HG03196 (cell line): Measurements from ENCODE around the gene BANF2.

ENCODE experiments used
- ATAC-seq: cut with Tn5 transposase; IDR thresholded peaks from one replicate; pipeline ENCODE4 v1.9.1; 2021; ENCODE audit not compliant: unreplicated experiment

BANF2 gene

DNA sequence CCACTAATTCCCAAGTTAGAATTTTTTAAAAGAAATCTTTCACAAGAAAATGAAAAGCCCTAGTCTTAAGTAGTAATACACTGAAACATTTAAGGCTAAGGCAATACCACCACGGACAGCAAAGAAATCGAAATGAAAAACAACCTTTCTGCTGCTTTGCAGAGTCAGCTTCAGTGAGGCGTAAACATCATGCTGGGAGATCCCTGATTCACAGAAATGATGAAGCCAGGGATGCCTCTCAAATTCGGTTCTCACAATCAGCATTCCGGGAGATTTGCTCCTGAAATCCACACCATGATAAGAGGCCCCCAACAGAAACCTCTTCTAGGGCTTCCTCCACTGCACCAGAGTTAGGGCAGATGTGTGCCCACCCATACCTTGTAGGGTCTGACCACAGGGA lies 36.3 kb upstream of the BANF2 start:
- no peak for ATAC-seq

DNA sequence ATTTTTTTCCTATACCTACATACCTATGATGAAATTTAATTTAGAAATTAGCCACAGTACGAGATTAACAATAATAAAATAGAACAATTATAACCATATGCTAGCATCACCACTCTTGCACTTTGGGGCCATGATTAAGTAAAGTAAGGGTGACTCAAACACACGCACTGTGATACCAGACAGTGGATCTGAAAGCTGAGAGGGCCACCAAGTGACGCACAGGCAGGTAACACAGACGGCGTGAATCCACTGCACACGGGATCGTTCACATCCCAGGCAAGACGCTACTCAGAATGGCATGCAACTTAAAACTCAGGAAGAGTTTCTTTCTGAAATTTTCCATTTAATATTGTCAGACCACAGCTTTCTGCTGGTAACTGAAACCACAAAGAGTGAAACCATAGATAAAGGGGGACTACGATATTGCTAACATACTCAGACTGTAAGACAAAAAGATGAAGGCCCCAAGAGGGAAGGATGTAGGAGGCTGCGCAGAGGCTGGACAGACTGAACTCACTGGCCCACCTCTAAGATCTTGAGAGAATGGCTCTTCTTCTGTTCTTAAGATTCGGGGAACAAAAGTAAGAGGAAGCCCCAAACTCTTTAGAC lies 35.6 kb upstream of the BANF2 start:
- no peak for ATAC-seq

DNA sequence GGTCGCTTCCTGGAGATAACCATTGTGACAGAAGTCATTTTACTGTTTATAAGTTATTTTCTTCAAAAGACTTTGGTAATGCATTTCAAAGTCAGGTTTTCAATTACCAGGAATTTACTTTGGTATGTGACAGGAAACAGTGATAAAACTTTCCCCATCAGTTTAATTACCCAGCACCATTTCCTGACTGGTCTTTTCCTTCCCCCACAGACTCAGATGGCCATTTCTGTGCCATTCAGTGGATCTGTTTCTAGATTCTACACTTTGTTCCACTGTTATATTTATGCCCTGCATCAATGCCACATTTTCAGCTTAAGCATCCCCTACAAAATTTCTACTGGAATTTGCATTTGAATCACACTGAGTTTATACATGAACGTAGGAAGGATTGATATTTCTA lies 34.0 kb upstream of the BANF2 start:
- no peak for ATAC-seq

DNA sequence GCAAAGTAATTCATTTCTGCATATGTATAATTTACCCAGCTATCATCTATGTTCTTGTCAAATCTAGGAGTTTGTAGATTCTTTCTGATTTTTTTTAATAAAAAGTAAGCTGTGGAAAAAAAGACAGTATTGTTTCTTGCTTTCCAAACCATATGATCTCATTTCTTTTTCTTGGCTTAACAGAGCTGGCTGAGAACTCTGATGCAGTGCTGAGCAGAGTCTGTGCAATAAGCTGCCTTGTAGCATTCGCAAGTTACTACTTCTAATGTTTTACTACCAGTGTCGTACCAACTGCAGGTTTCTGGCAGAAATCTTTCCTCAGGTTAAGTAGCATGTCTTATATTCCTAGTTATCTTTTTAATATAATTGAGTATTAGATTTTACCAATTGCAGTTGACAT lies 33.3 kb upstream of the BANF2 start:
- ATAC-seq, result no peak

DNA sequence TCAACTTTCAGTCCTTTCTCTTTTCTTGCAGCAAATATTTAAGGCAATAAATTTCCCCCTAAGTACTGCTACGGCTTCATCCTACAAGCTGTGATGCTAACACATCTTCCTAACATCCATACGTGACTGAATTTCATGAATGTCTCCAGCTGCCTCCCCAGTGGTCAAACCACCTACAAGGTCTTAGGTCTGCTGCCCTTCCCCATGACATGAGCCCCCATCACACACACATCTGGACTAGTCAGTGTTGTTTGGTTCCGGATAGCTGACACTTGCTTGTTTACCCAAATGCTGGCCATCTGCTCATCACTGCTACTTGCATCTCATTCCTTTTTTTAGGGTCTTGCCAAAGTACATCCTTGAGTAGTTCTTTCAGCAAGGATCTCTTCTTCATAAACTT lies 32.3 kb upstream of the BANF2 start:
- no peak for ATAC-seq

DNA sequence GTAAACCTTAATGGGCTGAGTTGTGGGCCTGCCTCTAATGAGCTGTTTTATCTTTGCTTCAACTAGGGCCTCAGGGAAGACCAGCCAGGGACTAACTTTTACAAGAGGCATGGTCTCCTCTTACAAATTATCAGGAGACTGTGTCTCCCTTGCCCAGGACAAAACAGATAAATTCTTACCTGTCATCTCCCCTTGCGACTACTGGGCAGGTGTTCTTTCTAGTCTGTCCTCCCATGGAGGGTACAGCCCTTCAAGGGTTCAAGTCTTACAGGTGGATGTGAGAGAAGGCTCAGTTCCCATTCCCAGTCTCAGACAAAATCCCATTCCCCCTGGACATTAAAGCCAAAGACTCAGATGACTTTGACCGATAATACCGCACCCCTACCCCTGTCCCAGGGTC lies 31.3 kb upstream of the BANF2 start:
- no peak for ATAC-seq

DNA sequence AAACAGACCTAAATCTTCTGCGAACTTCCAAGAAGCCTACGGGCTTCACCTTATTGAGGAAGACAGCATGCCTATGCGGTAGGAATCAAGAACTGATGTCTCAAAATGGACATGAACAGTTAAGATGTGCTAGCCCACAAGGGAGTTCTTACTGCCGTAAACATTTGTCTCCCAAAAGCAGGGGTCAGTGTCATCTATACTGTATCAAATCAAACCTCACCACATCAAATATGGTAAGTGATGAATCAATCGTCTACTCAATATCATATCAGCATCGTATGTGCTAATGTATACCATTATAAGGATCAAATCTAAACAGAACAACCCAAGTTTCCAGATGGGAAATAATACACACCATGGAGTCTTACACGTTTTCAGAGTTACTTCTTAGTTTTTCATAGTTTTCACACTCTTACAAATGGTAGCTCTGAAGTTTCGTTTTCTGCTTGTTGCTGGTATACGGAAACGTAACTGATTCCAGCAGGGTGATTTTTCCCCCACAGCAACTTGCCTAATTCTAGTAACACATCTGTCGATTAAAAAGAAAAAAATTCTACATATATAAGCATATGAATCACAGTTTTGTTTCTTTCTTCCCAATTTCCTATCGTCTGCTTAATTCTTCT lies 30.3 kb upstream of the BANF2 start:
- no peak for ATAC-seq

DNA sequence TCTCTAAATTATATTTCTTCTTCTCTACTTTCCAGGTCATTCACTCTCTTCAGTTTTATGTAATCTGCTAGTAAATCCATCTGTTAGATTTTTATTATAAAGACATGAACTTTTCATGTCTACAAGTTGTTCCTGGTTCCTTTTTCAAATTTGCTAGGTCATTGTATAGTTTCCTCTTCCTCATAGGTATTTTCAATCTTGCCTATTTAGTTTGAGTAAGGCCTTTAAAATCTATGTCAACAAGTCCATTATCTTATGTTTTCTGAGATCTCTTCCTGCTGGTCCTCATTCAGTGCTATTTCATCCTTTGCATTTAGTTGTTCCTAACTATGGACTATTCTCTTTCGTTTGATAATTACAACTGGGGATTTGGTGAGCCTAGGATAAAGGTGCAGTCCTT lies 28.8 kb upstream of the BANF2 start:
- ATAC-seq, result no peak

DNA sequence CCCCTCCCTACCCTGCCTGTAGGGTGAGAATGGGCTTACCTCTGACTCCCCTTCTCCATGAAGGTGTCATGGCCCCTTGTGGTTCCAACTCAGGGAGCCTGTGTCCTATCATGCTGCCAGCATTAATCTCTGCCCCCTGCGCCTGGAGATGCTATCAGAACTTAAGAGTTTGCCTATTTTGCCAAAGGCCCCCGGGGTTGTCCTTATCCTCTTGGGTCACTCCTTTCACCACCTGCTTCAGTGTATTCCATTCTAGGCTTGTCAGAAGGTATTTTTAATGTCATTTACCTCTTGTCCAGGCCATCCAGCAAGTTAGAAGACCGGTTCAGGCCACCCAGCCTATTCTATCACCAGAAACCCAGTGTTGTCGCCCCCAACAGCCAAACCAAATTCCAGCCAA lies 28.2 kb upstream of the BANF2 start:
- no peak for ATAC-seq

DNA sequence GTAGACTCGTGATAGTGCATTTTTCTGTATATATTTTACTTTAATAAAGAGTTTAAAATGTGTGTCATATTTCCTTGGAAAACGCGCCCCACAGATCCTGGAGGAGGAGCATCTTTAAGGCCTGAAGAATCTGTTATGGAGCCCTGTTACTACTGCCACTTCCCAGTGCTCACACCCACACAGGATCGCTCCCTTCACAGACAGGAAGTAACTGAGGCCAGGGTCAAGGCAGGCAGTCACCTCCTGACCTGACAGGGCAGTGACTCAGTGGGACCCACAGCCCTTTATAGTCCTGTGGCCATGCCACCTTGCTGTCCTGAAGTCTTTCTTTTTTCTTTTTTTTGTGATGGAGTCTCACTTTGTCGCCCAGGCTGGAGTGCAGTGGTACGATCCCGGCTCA lies 26.7 kb upstream of the BANF2 start:
- ATAC-seq, result no peak

DNA sequence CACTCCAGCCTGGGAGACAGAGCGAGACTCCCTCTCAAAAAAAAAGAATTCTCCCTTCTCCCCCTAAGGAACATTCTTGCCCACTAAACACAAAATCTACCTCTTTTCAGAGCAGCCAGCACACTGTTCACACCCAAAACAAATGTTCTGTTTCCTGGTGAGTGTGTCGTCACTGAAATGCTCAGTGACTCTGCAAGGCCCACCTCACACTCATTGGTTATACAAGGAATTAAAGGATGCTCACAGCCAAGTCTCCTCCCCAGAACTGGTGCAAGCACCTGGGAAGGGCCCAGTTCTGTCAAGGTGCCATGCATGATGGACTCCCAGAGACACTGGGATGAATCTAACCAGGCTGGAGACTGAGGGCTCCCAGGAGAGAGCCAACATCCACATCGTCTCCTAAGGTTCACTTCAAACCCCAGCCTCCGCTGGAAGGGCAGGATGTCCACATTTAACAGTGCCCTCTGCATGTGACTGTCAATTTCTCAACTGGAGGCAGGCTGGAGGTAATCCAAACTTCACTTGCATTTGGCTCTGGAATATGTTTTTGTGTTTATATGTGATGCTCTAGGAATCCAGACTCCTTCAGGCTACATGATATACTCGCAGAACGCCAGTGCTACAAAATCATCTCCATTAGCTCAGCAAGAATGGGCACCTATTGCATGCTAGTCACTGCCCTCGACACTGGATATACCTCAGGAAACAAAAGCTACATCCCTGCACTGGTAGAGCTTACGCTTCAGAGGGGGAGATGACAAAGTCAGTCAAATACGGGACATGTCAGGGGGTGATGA lies 24.8 kb upstream of the BANF2 start:
- ATAC-seq, result no peak

DNA sequence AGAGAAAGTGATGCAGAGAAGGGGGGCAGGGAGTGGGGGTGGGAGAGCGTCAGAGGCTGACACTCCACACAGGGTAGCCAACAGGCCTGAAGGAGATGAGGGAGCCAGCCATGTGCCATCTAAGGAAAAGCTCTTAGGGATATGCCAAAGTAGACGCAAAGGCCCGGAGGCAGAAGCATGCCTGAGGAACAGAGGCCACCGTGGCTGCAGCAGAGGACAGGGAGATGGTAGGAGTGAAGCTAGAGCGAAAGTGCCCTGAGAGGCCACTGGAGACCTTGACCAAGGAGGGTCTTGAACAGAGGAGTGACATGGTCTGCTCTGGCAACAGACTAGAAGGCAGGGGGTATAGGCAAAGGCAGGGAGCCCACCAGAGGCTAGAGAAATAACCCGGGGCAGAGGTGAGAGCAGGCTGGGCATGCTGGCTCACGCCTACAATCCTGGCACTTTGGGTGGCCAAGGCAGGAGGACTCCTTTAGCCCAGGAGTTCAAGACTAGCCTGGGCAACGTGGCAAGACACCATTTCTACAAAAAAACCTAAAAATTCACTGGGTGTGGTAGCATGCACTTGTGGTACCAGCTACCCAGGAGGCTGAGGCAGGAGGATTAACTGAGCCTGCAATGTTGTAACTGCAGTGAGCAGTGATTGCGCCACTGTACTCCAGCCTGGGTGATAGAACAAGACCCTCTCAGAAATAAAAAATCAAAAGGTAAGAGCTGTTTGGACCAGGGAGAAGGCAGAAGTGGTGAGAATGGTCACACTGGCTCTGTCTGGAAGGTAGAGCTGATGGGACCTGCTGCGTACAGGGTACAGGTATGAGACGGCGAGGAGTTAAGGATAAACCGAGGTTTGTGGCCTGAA lies 24.0 kb upstream of the BANF2 start:
- ATAC-seq, result no peak

DNA sequence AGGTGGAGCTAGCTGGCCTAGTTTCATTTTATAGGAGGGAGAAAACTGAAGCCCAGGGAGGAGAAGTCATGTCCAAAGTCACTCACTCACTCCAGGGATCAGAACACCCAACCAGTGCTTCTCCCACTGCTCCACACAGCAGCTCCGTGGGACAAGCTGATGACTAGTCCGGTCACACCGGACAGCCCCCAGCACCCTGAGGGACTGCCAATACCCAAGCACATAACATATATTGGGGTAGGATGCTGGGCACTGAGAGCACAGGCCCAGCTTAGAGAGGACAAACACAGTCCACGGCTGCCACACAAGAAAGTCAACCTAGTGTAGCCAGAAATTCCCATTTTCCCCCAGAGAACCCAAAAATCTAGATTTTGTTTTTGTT lies 23.4 kb upstream of the BANF2 start:
- ATAC-seq, result no peak

DNA sequence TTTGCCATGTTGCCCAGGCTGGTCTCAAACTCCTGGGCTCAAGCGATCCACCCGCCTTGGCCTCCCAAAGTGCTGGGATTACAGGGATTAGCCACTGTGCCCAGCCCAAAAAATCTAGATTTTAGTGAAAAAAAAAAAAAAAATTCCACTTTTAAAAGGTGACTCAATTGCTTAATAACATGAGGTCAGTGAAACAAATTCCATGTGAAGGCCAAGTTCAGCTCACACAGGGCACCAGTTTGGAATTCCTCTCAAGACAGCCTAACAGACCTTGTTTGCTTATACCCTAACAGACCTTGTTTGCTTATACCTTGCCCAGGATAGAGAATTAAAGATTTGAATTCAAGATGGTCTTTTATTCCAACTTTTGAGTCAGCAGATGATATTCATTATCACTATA lies 22.8 kb upstream of the BANF2 start:
- no peak for ATAC-seq

DNA sequence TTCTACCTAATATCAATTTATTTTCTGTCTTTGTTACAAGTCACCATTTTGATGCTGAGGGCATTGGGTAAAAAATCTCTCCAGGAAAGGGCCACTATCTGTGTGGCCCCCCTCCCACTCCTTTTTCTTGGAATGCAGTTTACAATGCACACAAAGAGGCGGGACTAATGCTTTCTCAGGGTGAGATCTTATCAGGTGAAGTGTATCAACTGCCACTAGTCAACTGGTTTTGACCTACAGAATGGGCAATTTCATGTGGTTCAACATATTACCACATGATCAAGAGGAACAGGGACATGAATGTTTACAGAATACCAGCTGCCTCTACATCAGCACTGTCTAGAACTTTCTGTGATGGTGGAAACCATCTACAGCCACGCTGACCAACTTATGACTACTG lies 21.5 kb upstream of the BANF2 start:
- ATAC-seq, result no peak

DNA sequence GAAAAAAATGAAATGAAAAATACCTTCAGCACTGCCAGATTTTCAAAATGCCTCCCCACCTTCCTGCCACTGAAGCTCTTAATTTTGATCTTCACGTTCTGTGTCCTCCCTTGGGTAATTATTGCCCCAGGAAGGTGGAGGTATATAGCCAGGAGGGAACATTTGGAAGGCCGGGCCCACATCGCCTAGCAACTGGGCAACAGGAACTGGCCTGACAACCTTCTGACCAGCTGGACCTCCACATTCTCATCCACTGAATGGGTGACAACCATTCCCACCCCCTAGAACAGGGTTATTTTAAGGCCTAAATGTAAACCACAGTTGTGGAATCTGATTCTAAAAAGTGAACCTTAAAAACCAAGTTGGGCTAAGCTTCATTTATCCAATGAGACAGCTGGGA lies 20.9 kb upstream of the BANF2 start:
- no peak for ATAC-seq

DNA sequence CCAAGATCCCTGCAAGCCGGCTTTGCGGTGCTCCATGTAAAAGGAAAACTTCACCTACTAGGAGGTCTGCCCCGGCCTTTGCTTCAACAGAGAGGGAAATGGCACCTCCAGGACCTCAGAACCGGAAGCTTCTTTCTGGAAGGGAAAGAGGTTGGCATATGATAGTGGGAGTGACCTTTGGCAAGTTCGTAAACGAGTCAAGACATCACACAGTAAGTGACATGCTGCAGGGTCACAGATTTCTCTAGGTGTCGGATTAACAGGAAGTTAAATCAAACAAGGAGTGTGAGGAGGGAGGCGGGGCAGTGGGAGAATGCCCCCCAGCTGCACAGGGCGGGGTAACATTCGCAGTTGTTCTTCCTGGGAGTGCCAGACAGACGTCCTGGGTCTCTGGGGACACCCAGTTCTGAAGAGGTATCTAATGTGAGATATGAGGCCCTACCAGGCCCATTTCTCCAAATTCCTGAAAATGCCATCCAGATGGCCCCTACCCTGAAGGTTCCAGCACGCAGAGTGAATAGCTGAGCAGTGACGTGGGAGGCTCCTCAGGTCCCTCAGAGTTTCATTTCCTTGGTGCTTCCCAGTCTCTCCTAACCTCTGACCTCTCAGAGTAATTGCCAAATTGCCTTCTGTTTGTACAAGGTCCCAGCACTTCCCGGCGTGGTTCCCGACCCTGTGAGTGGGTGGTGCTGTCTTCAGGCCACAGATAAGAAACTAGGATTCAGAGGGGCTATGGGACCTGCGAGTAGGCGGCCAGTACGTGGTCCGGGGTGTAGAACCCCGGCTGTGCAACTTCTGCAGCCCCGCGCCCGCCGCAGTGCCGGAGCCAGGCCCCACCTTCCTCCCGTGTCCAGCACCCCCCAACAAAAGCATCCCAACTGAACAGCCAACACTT lies 19.6 kb upstream of the BANF2 start:
- no peak for ATAC-seq

DNA sequence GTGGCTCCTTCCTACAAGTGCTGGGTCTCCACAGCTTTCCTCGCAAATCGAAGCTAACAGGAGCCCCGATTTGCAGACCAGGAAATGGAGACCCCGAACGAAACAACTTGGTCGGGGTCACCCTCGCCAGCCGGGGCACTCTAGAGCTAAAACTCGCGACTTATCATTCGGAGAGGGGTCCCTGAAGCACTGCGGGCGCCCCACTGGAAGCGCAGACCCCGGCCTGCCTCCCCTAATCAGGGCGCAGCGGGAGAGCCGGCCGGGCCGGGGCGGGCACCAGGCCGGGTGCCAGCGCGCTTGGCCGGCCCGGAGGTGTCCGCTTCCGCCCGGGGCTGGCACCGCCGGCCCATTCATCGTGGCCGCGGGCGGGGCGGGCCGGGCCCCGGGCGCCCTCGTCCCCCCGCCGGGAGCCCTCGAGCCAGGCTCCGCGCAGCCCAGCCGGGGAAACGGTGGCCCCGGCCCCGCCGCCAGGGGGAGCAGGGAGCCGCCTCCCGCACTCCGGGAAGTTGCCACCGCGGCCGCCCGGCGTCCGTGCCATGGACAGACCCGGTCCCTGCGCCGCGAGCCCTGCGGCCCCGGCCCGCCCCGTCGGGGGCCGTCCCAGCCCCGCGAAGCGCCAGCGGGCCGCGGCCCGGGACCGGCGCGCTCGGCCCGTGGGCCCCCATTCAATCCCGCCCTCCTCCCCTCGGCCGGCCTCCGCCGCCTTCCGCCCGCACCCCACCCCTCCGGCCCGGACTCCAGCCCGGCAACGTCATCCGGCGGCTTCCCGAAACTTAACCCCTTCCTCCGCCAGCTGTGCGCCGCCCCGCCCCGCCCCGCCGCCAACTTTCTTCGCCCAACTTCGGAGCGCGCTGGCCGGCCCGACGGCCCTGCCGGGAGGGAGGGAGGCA lies 18.7 kb upstream of the BANF2 start:
- ATAC-seq, result peak; percentile 45

DNA sequence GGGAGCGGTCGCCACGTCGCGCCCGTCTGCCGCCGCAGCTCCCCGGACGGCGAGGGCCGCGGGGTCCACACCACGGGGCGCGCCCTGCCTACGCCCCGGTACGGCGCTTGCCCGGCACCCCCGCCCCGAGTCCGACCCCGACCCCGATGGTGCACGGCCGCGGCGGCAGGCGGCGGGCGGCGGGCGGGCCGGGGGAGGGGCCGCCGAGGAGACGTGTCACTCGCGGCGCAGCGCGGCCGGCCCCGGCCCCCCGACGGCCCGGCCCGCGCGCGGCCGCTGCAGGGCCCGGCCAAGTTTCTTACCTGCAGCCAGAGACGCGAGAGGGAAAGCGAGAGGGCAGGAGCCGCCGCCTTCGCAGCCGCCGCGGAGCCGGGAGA lies 18.1 kb upstream of the BANF2 start:
- peak; percentile 13 for ATAC-seq
